Activated naive CD4-positive, alpha-beta T cell treated with anti-CD3 and anti-CD28 coated beads, Interleukin-2, amount 50 U/mL, for 72 hours (primary cell): ENCODE results near the gene MS4A4E. TPM values are rescaled to one million over a fixed set of nuclear protein-coding genes. Genes with fewer than 3 reads are reported as not detected.
"Not testable (repeated sequence)": the region's sequence is repeated elsewhere in the genome, so short reads cannot be mapped to it uniquely, and the experiment has no call there.

Experiments
- ATAC-seq, 2 donors: fragments of 150-1000 bp; cut with Tn5 transposase; 2 replicates each; pipeline ENCODE4 v1.10.0; 2021; ENCODE audit warnings: mild to moderate bottlenecking in 2 of 2, moderate library complexity in 2 of 2
- DNase-seq, 2 donors: peaks; one replicate each; pipeline ENCODE4 v3.0.0; 2021 to 2022; ENCODE audit warnings: low spot score in 2 of 2
- H3K27ac Mint-ChIP-seq, 2 donors: one replicate each; pipeline ENCODE4 v1.8.0; 2022; ENCODE audit warnings: mild to moderate bottlenecking in 2 of 2, mixed read lengths in 2 of 2
- H3K36me3 Mint-ChIP-seq, 2 donors: one replicate each; pipeline ENCODE4 v1.8.0; 2022; ENCODE audit warnings: mixed read lengths in 2 of 2
- H3K9me3 Mint-ChIP-seq, 2 donors: one replicate each; pipeline ENCODE4 v1.8.0; 2022; ENCODE audit warnings: mixed read lengths in 2 of 2
- total RNA-seq, 2 donors: library from RNA; stranded (reverse); gene quantifications; one replicate each; pipeline ENCODE4 v1.2.3, GENCODE V29; 2022

The MS4A4E gene
- total RNA-seq, 2 donors from 2014 or later = not detected

GRCh38 chr11:60161766-60162165 lies 81.2 kb downstream of the MS4A4E start:
- no peaks in the 10 kb centered on the region for H3K36me3 Mint-ChIP-seq
- no peak for ATAC-seq
- H3K9me3 Mint-ChIP-seq = peaks cover 0 to 12% of the 10 kb centered on the region in 2 donors

DNA sequence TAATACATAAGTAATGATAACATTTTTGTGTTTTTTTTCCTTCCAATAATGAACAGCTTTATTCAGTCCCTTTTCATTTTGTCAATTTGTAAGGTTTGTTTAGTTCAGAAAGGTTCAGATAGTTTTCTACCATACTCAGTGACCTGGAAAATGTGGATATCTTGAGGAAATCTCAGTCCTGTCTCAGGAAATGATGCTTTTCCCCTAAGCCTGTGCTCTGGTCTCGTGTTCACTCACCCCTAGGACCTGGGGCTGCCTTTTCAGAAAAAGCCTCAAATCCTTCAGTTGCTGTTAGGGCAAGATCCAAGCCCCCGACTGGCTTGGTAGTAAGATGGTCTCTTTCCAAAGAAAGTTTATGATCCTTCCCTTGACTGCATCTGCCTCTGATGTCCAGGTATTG lies 81.8 kb downstream of the MS4A4E start:
- H3K27ac Mint-ChIP-seq = no peak overlapping the region
- ATAC-seq = no peak
- H3K36me3 Mint-ChIP-seq = no peaks in the 10 kb centered on the region
- no peak for DNase-seq
- H3K9me3 Mint-ChIP-seq = peaks cover 0 to 12% of the 10 kb centered on the region in 2 donors

More at GRCh38 chr11:60161766-60162165, 81.2 kb downstream of the MS4A4E start:
- no peak overlapping the region for H3K27ac Mint-ChIP-seq
- DNase-seq = no peak

DNA sequence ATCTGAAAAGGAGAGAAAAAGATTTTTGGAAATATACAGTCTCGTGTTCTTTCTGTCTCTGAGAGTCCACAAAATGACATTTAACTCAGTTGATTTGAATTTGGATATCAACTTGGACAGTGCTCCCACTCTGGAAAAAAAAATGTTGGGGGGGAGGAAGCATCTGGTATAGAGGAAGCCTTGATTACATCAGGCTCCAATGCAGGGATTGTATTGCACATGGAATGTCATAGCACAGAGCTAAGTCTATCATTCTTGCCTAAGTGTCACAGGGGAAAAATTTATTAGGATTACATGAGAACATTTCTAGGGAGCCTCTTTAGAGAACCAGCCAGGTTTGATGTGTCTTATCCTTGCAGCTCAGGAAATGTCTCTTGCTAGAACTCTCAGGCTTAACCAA lies 83.1 kb downstream of the MS4A4E start:
- DNase-seq (no peak), ATAC-seq (no peak)
- H3K27ac Mint-ChIP-seq = no peak overlapping the region
- H3K36me3 Mint-ChIP-seq = no peaks in the 10 kb centered on the region
- H3K9me3 Mint-ChIP-seq = peaks cover 0 to 10% of the 10 kb centered on the region in 2 donors

DNA sequence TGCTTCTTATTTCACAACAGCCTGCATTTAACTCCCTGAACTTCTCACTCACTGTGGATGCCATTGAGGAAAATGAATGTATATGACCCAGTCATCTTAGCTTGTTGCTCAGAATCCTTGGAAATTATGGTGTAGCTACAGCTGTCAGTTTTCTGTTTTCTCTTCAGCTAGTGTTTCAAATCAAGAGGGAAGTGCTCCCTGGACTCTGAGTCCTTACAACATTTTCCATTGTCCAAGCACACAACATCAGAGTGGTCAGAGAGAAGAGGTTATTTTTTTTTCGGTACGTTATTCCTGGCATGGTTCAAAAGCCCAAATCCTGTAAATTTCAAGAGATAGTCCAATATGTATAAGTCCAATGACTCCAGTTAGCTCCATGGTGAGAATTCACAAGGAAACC lies 83.7 kb downstream of the MS4A4E start:
- ATAC-seq (no peak), DNase-seq (no peak)
- peaks cover 0 to 5% of the 10 kb centered on the region in 2 donors for H3K9me3 Mint-ChIP-seq
- H3K36me3 Mint-ChIP-seq = no peaks in the 10 kb centered on the region
- H3K27ac Mint-ChIP-seq = no peak overlapping the region

GRCh38 chr11:60158636-60159035 lies 84.3 kb downstream of the MS4A4E start:
- DNase-seq (no peak), ATAC-seq (no peak)
- Mint-ChIP-seq H3K36me3 (no peaks in the 10 kb centered on the region), H3K9me3 (peaks cover 0 to 1% of the 10 kb centered on the region in 2 donors), H3K27ac (no peak overlapping the region)

DNA sequence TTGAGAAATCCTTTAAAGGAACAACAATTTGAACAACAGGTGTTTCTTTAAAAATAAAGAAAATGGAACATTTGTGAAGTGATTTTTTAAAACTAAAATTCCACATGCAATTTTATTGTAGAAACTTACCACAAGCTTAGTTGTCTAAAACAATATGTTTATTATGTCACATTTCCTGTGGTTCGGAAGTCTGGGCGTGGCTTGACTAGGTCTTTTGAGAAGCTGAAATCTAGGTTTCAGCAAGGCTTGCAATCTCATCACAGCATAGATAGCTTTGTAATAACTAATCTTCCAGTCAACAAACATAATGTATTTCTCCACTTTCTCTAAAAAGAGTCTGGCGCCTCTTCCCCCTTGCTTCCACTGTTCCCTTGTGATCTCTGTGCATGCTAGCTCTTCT lies 87.0 kb downstream of the MS4A4E start:
- Mint-ChIP-seq H3K9me3 (peaks cover 0 to 7% of the 10 kb centered on the region in 2 donors), H3K27ac (no peak overlapping the region), H3K36me3 (no peaks in the 10 kb centered on the region)
- ATAC-seq = no peak
- no peak for DNase-seq

GRCh38 chr11:60152727-60153126 lies 90.2 kb downstream of the MS4A4E start:
- not testable (repeated sequence) for H3K36me3 Mint-ChIP-seq, DNase-seq, H3K9me3 Mint-ChIP-seq, ATAC-seq, H3K27ac Mint-ChIP-seq

- DNase-seq (no peak), ATAC-seq (no peak)
- no peaks in the 10 kb centered on the region for H3K36me3 Mint-ChIP-seq
- peaks cover 0 to 7% of the 10 kb centered on the region in 2 donors for H3K9me3 Mint-ChIP-seq
- no peak overlapping the region for H3K27ac Mint-ChIP-seq
These were observed 92.7 kb downstream of the MS4A4E start for GRCh38 chr11:60150279-60150678.

Other genes with a start within 250 kb of the MS4A4E start
- gene OOSP4B, start 226.0 kb downstream of the MS4A4E start, total RNA-seq = not detected
- gene OOSP2, start 202.7 kb downstream of the MS4A4E start, total RNA-seq = not detected
- not detected for gene MS4A3, start 186.5 kb downstream of the MS4A4E start, total RNA-seq
- not detected for gene MS4A2, start 154.5 kb downstream of the MS4A4E start, total RNA-seq
- gene MS4A6A, start 60.1 kb downstream of the MS4A4E start, total RNA-seq = not detected
- gene MS4A4A, start 37.5 kb upstream of the MS4A4E start, total RNA-seq = not detected
- gene MS4A6E, start 84.1 kb upstream of the MS4A4E start, total RNA-seq = not detected
- not detected for gene MS4A7, start 135.4 kb upstream of the MS4A4E start, total RNA-seq
- gene MS4A14, start 153.3 kb upstream of the MS4A4E start, total RNA-seq = not detected
- gene MS4A5, start 186.4 kb upstream of the MS4A4E start, total RNA-seq = not detected
- gene MS4A1, start 212.7 kb upstream of the MS4A4E start, total RNA-seq = under 1 TPM in 1 of 2 donors, not detected in 1; 0.27 TPM
- not detected for gene MS4A12, start 249.6 kb upstream of the MS4A4E start, total RNA-seq